Activated CD4-positive, alpha-beta T cell treated with anti-CD3 and anti-CD28 coated beads, Interleukin-2, amount 50 U/mL, for 48 hours (primary cell): ENCODE results near the gene FBXW7.

Experiments used
- DNase-seq, 2 experiments: peaks; one replicate each; pipeline ENCODE4 v3.0.0-alpha.2; 2020

FBXW7 gene

GRCh38 chr4:152321398-152321797 is 214.5 kb downstream of the FBXW7 start:
- no peak for DNase-seq

GRCh38 chr4:152316969-152317368 is 218.9 kb downstream of the FBXW7 start:
- no peak for DNase-seq

GRCh38 chr4:152310257-152310656 is 225.6 kb downstream of the FBXW7 start:
- no peak for DNase-seq

- no peak for DNase-seq
These were observed 226.5 kb downstream of the FBXW7 start for GRCh38 chr4:152309418-152309817.

- no peak for DNase-seq
These were observed 226.9 kb downstream of the FBXW7 start for GRCh38 chr4:152308951-152309350.

- DNase-seq, result no peak
These were observed 228.2 kb downstream of the FBXW7 start for GRCh38 chr4:152307669-152308068.

- no peak for DNase-seq
These were observed 229.4 kb downstream of the FBXW7 start for GRCh38 chr4:152306541-152306940.

GRCh38 chr4:152304220-152304619 is 231.7 kb downstream of the FBXW7 start:
- DNase-seq, result no peak

GRCh38 chr4:152301381-152301780 is 234.5 kb downstream of the FBXW7 start:
- DNase-seq, result no peak

- DNase-seq, result no peak
These were observed 236.3 kb downstream of the FBXW7 start for GRCh38 chr4:152299553-152299952.

- DNase-seq, result no peak
These were observed 239.5 kb downstream of the FBXW7 start for GRCh38 chr4:152296386-152296785.

- no peak for DNase-seq
These were observed 241.1 kb downstream of the FBXW7 start for GRCh38 chr4:152294765-152295164.

- no peak for DNase-seq
These were observed 241.6 kb downstream of the FBXW7 start for GRCh38 chr4:152294331-152294730.

- DNase-seq, result no peak
These were observed 242.4 kb downstream of the FBXW7 start for GRCh38 chr4:152293527-152293926.

- no peak for DNase-seq
These were observed 245.4 kb downstream of the FBXW7 start for GRCh38 chr4:152290366-152290921.

- DNase-seq, result no peak
These were observed 246.0 kb downstream of the FBXW7 start for GRCh38 chr4:152289941-152290340.

GRCh38 chr4:152289541-152289940 is 246.4 kb downstream of the FBXW7 start:
- DNase-seq, result no peak

- DNase-seq, result no peak
These were observed 252.0 kb downstream of the FBXW7 start for GRCh38 chr4:152283801-152284470.

- no peak for DNase-seq
These were observed 254.1 kb downstream of the FBXW7 start for GRCh38 chr4:152281822-152282221.

GRCh38 chr4:152281211-152281610 is 254.7 kb downstream of the FBXW7 start:
- no peak for DNase-seq

GRCh38 chr4:152279234-152279566 is 256.7 kb downstream of the FBXW7 start:
- DNase-seq, result no peak

- DNase-seq, result no peak
These were observed 257.2 kb downstream of the FBXW7 start for GRCh38 chr4:152278505-152279233.

GRCh38 chr4:152278172-152278504 is 257.8 kb downstream of the FBXW7 start:
- no peak for DNase-seq

- no peak for DNase-seq
These were observed 258.6 kb downstream of the FBXW7 start for GRCh38 chr4:152277333-152277732.

- no peak for DNase-seq
These were observed 262.5 kb downstream of the FBXW7 start for GRCh38 chr4:152273343-152273742.
